ENCODE results near the gene CTBP1.

The CTBP1 gene

DNA sequence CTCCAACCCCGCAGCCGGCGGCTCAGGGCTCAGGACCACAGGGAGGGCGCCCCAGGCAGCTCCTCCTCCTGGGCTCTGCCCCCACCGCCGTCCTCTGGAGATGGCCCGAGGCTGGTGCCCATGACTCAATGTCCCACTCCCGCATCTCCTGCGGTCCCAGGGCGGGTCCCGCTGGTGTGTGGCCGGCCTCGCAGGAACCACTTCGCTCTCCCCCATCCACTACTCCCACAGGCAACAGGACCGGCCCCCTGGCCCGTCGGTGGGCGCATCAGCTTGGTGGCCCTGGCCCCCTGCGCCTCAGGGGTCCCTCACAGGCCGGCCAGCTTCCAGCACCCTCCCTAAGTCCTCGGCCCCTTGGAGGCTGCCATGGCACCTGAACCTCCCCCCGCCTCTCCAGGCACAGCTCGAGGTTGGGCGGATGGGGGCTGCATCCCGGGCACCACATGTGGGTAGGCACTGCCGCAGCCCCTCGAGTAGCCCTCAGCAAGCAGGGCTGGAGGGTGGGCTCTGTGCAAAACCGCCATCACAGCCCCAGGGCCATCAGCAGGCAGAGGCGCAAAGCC, 53.7 kb downstream of the CTBP1 start:
- no peaks in the 10 kb centered on the region for H3K27me3 ChIP-seq (replicated peaks; ENCODE audit: control insufficient read depth, insufficient read depth, low read length)
- H3K9ac ChIP-seq (ENCODE audit: low read length), result no peak overlapping the region
- H3K36me3 ChIP-seq (ENCODE audit: control insufficient read depth, insufficient read depth, low read length, severe bottlenecking), result peaks cover 5% of the 10 kb centered on the region
- H3K4me3 ChIP-seq (ENCODE audit: low read length), result no peak overlapping the region
- H3K9me3 ChIP-seq (ENCODE audit: control insufficient read depth, low read length), result no peaks in the 10 kb centered on the region
- no peak for DNase-seq (ENCODE audit: low read depth)
- H3K4me1 ChIP-seq (ENCODE audit: control insufficient read depth, insufficient read depth, low read length), result peaks cover 43% of the 10 kb centered on the region

GRCh38 chr4:1194010-1194900, 54.7 kb downstream of the CTBP1 start:
- Histone ChIP-seq H3K27me3 (replicated peaks; ENCODE audit: control insufficient read depth, insufficient read depth, low read length) (no peaks in the 10 kb centered on the region), H3K4me1 (ENCODE audit: control insufficient read depth, insufficient read depth, low read length) (peaks cover 39% of the 10 kb centered on the region), H3K4me3 (ENCODE audit: low read length) (peak overlapping the region; percentile 61), H3K9me3 (ENCODE audit: control insufficient read depth, low read length) (no peaks in the 10 kb centered on the region), H3K36me3 (ENCODE audit: control insufficient read depth, insufficient read depth, low read length, severe bottlenecking) (peaks cover 5% of the 10 kb centered on the region), H3K9ac (ENCODE audit: low read length) (peak overlapping the region; percentile 85)
- DNase-seq (ENCODE audit: low read depth), result no peak

DNA sequence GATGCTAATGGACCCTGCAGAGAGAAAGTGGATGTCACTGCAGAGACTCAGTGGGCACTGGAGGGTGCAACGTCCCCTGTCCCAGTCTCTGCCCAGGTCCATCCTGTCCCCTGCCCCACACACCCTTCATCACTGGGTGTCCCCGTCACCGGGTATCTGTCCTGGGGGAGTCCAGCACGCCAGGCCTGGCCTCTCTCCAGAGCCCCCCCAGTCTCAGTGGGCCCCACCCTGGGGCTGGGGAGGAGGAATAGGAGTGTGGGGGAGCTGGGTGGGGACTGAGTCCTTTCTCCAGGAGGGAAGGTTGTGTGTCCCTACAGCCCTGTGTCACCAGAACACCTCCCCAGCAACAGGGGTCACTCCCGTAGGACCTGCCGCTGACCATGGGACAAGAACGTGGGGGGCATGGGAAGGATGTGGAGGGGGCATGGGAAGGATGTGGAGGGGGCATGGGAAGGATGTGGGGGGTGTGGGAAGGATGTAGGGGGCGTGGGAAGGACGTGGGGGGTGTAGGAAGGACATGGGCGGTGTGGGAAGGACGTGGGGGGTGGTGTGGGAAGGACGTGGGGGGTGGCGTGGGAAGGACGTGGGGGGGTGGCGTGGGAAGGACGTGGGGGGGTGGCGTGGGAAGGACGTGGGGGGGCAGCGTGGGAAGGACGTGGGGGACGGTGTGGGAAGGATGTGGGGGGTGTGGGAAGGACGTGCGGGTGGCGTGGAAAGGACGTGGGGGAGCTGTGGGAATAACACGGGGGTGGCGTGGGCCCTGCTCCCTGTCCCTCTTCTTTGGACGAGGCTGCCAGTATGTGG, 55.5 kb downstream of the CTBP1 start:
- Histone ChIP-seq H3K9me3 (ENCODE audit: control insufficient read depth, low read length) (no peaks in the 10 kb centered on the region), H3K4me1 (ENCODE audit: control insufficient read depth, insufficient read depth, low read length) (peaks cover 39% of the 10 kb centered on the region), H3K27me3 (replicated peaks; ENCODE audit: control insufficient read depth, insufficient read depth, low read length) (no peaks in the 10 kb centered on the region), H3K36me3 (ENCODE audit: control insufficient read depth, insufficient read depth, low read length, severe bottlenecking) (peaks cover 5% of the 10 kb centered on the region), H3K9ac (ENCODE audit: low read length) (peak overlapping the region; percentile 85), H3K4me3 (ENCODE audit: low read length) (peak overlapping the region; percentile 12)
- no peak for DNase-seq (ENCODE audit: low read depth)

- no peaks in the 10 kb centered on the region for H3K9me3 ChIP-seq (ENCODE audit: control insufficient read depth, low read length)
- DNase-seq (ENCODE audit: low read depth), result no peak
- peak overlapping the region; percentile 79 for H3K9ac ChIP-seq (ENCODE audit: low read length)
- peak overlapping the region; percentile 12 for H3K4me3 ChIP-seq (ENCODE audit: low read length)
- H3K36me3 ChIP-seq (ENCODE audit: control insufficient read depth, insufficient read depth, low read length, severe bottlenecking), result peaks cover 5% of the 10 kb centered on the region
- H3K27me3 ChIP-seq (replicated peaks; ENCODE audit: control insufficient read depth, insufficient read depth, low read length), result no peaks in the 10 kb centered on the region
- H3K4me1 ChIP-seq (ENCODE audit: control insufficient read depth, insufficient read depth, low read length), result peaks cover 39% of the 10 kb centered on the region
Measured at GRCh38 chr4:1192493-1193205, 56.3 kb downstream of the CTBP1 start.

DNA sequence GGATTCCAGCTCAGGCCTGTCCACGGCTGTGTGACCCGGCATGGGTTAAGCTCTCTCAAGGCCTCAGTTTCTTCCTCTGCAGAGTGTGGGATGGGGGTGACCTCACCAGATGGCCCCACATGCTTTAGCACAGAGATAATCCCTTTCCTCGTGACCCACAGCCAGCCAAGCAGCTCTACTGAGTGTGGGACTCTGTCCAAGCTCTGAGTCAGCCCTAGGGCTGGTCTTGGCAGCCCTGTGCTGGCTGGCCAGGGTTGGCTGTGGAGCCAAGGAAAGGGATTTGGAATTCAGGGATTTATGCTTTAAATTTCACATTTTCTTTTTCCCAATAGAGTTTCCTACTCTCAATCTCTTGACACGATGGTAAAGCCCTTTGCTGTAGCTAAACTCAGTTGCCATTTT, 56.8 kb downstream of the CTBP1 start:
- peaks cover 41% of the 10 kb centered on the region for H3K4me1 ChIP-seq (ENCODE audit: control insufficient read depth, insufficient read depth, low read length)
- no peaks in the 10 kb centered on the region for H3K9me3 ChIP-seq (ENCODE audit: control insufficient read depth, low read length)
- peak; percentile 97 for DNase-seq (ENCODE audit: low read depth)
- H3K27me3 ChIP-seq (replicated peaks; ENCODE audit: control insufficient read depth, insufficient read depth, low read length), result no peaks in the 10 kb centered on the region
- peak overlapping the region; percentile 79 for H3K9ac ChIP-seq (ENCODE audit: low read length)
- H3K4me3 ChIP-seq (ENCODE audit: low read length), result peak overlapping the region; percentile 12
- peaks cover 4% of the 10 kb centered on the region for H3K36me3 ChIP-seq (ENCODE audit: control insufficient read depth, insufficient read depth, low read length, severe bottlenecking)

GRCh38 chr4:1191621-1192020, 57.3 kb downstream of the CTBP1 start:
- Histone ChIP-seq H3K4me1 (ENCODE audit: control insufficient read depth, insufficient read depth, low read length) (peaks cover 45% of the 10 kb centered on the region), H3K9ac (ENCODE audit: low read length) (peak overlapping the region; percentile 59), H3K4me3 (ENCODE audit: low read length) (peak overlapping the region; percentile 9), H3K9me3 (ENCODE audit: control insufficient read depth, low read length) (no peaks in the 10 kb centered on the region), H3K27me3 (replicated peaks; ENCODE audit: control insufficient read depth, insufficient read depth, low read length) (no peaks in the 10 kb centered on the region), H3K36me3 (ENCODE audit: control insufficient read depth, insufficient read depth, low read length, severe bottlenecking) (no peaks in the 10 kb centered on the region)
- DNase-seq (ENCODE audit: low read depth), result no peak

DNA sequence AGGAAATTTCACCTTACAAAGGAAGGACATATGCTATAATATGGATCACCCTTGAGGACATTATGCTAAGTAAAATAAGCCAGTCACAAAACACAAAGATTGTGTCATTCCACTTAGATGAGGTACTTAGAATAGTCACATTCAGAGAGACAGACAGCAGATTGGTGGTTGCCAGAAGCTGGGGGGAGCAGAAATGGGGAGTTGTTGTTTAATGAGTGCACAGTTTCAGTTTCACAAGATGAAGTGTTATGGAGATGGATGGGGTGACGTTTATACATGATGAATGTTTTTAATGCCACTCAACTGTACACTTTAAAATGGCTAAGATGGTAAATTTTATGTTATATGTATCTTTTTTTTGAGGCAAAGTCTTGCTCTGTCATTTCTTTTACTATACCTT, 61.7 kb downstream of the CTBP1 start:
- DNase-seq (ENCODE audit: low read depth), result no peak
- Histone ChIP-seq H3K4me1 (ENCODE audit: control insufficient read depth, insufficient read depth, low read length) (peaks cover 36% of the 10 kb centered on the region), H3K27me3 (replicated peaks; ENCODE audit: control insufficient read depth, insufficient read depth, low read length) (no peaks in the 10 kb centered on the region), H3K36me3 (ENCODE audit: control insufficient read depth, insufficient read depth, low read length, severe bottlenecking) (no peaks in the 10 kb centered on the region), H3K9ac (ENCODE audit: low read length) (no peak overlapping the region), H3K4me3 (ENCODE audit: low read length) (no peak overlapping the region), H3K9me3 (ENCODE audit: control insufficient read depth, low read length) (peaks cover 6% of the 10 kb centered on the region)

DNA sequence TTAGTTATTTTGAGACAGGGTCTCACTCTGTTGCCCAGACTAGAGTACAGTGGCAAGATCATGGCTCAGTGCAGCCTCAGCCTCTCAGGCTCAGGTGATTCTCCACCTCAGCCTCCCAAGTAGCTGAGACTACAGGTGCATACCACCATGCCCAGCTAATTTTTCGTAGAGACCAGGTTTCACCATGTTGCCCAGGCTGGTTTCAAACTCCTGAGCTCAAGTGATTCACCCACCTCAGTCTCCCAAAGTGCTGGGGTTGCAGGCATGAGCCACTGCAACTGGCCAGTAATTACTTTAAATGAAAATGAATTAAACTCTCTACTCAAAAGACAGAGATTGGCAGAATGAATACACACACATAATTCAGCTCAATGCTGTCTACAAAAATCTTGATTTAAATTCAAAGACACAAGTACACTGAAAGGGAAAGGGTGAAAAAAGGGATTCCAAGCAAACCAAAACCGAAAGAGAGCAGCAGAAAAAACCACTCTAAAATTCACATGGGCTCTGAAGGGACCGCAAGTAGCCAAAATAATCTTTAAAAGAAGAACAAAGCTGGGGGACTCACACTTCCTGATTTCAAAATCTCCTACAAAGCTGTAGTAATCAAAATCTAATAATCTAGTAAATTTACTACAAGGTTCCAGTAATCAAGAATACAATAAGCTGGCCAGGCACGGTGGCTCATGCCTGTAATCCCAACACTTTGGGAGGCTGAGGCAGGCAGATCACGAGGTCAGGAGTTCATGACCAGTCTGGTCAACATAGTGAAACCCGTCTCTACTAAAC, 64.8 kb downstream of the CTBP1 start:
- DNase-seq (ENCODE audit: low read depth), result no peak
- peak overlapping the region; percentile 71 for H3K4me3 ChIP-seq (ENCODE audit: low read length)
- peaks cover 17% of the 10 kb centered on the region for H3K4me1 ChIP-seq (ENCODE audit: control insufficient read depth, insufficient read depth, low read length)
- H3K36me3 ChIP-seq (ENCODE audit: control insufficient read depth, insufficient read depth, low read length, severe bottlenecking), result no peaks in the 10 kb centered on the region
- H3K9me3 ChIP-seq (ENCODE audit: control insufficient read depth, low read length), result peaks cover 18% of the 10 kb centered on the region
- H3K27me3 ChIP-seq (replicated peaks; ENCODE audit: control insufficient read depth, insufficient read depth, low read length), result no peaks in the 10 kb centered on the region
- peak overlapping the region; percentile 63 for H3K9ac ChIP-seq (ENCODE audit: low read length)

GRCh38 chr4:1182313-1182712, 66.6 kb downstream of the CTBP1 start:
- Histone ChIP-seq H3K4me3 (ENCODE audit: low read length) (no peak overlapping the region), H3K4me1 (ENCODE audit: control insufficient read depth, insufficient read depth, low read length) (peaks cover 17% of the 10 kb centered on the region), H3K27me3 (replicated peaks; ENCODE audit: control insufficient read depth, insufficient read depth, low read length) (no peaks in the 10 kb centered on the region), H3K9ac (ENCODE audit: low read length) (no peak overlapping the region), H3K9me3 (ENCODE audit: control insufficient read depth, low read length) (peaks cover 18% of the 10 kb centered on the region), H3K36me3 (ENCODE audit: control insufficient read depth, insufficient read depth, low read length, severe bottlenecking) (no peaks in the 10 kb centered on the region)
- no peak for DNase-seq (ENCODE audit: low read depth)

DNA sequence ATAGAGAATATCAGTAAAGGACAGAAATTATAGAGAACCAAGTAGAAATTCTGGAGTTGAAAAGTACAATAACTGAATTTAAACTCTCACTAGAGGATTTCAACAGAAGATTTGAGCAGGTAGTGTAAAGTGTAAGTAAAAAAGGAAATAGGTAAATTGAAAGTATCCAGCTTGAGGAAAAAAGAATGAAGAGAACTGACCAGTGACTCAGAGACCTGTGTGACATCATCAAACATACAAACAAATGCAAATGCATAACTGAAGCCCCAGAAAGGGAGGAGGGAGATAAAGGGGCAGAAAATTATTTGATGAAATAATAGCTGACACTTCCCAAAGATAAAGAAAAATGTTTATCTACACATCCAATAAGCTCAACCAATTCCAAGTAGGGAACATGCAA, 68.3 kb downstream of the CTBP1 start:
- DNase-seq (ENCODE audit: low read depth), result no peak
- Histone ChIP-seq H3K36me3 (ENCODE audit: control insufficient read depth, insufficient read depth, low read length, severe bottlenecking) (no peaks in the 10 kb centered on the region), H3K4me1 (ENCODE audit: control insufficient read depth, insufficient read depth, low read length) (peaks cover 11% of the 10 kb centered on the region), H3K9ac (ENCODE audit: low read length) (no peak overlapping the region), H3K4me3 (ENCODE audit: low read length) (no peak overlapping the region), H3K27me3 (replicated peaks; ENCODE audit: control insufficient read depth, insufficient read depth, low read length) (no peaks in the 10 kb centered on the region), H3K9me3 (ENCODE audit: control insufficient read depth, low read length) (peaks cover 18% of the 10 kb centered on the region)
